SKM-1 (cell line): ENCODE results near the gene PTPRH.
"Not testable (repeated sequence)": the region's sequence is repeated elsewhere in the genome, so short reads cannot be mapped to it uniquely, and the experiment has no call there.

ENCODE experiments used
- DNase-seq: peaks from one replicate; lab custom pipeline; 2025; ENCODE audit not compliant: unreplicated experiment; lab: John Stamatoyannopoulos, UW

The PTPRH gene

DNA sequence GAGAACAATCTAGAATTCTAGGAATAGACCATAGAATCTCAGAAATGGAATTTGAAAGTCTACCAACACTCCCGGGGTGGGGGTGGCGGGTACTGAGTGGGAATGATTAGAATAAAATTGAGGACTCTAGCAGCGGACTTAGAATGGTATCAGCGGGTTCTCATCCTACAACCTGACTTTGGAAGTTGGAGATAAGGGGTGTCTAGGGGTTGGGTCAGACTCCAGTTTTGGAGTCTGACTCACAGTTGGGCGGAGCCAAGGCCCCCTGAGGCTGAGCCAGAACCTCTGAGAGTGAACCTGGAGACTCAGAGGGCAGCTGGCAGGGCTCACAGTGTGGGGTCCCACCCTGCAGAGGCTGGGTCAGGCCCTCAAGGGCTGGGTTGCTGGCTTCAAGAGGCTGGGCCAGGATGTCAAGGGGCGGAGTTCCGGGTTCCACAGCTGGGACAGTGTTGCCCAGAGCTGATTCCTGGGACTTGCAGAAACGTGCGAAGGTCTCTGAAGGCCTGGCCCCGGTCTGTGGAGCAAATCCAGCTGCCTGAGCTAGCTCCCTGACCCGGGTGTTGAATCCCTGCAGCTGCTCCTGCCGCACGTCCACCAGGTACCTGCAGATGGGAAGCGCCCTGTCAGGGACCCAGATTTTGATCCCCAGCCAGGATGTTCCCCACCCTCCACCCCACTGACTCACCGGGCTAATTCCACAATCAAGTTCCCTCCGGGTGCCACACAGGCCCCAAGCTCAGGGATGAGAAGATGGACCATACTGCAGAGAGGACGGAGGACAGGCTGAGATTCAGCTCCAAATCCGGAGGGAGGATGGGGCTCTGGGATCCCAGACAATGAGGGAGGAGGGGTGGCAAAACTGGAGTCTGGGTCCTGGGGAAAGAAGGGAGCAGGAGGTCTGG lies 50.2 kb downstream of the PTPRH start:
- DNase-seq, result no peak

GRCh38 chr19:55158423-55158822 lies 50.9 kb downstream of the PTPRH start:
- DNase-seq, result no peak

DNA sequence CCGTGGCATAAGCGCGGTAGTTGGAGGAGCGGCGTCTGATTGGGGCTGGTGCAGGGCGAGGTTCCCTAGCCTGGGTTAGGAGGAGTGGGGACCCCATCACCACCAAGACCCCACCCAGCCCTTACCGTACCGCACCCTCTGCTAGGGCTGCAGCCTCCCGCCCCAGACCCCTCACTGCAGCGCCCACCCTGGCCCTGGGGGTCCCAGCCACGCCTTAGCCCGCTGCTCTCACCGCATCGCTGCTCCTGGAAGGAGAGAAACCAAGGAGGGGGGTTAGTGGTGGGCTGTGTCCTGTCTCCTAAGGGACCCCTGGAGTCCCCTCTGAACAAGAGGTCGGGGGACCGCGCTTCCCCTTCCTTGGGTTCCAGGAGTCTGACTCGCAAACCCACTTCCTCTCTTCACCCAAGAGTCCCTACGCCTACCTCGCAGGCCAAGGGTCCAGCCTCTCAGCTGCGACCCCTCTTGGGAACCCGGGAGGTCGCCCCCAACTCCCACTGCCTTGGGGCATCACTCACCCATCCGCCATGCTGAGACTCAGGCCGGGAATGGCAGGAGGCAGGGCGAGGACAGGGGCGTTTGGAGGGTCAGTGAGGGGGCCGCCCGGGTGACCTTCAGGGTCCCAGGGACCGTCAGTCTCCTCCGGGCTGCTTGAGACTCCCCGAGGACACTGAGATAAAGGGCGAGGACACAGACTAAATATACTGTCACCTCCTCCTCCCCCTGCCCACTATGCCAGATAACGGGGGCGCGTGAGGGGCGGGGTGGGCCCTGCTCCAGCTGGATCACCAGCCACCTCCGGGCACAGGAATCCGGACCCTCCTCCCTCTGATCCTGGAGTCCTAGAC lies 52.0 kb downstream of the PTPRH start, which contains the start of gene TNNI3:
Gene TNNI3, minus strand, starts transcription at position 669 of the 845 bp plus-strand sequence. Its CDS starts 143 bp downstream, at position 526.
- DNase-seq, result no peak

- no peak for DNase-seq
These were observed 52.9 kb downstream of the PTPRH start for GRCh38 chr19:55156202-55157063.

GRCh38 chr19:55155784-55156183 lies 53.5 kb downstream of the PTPRH start:
- not testable (repeated sequence) for DNase-seq

DNA sequence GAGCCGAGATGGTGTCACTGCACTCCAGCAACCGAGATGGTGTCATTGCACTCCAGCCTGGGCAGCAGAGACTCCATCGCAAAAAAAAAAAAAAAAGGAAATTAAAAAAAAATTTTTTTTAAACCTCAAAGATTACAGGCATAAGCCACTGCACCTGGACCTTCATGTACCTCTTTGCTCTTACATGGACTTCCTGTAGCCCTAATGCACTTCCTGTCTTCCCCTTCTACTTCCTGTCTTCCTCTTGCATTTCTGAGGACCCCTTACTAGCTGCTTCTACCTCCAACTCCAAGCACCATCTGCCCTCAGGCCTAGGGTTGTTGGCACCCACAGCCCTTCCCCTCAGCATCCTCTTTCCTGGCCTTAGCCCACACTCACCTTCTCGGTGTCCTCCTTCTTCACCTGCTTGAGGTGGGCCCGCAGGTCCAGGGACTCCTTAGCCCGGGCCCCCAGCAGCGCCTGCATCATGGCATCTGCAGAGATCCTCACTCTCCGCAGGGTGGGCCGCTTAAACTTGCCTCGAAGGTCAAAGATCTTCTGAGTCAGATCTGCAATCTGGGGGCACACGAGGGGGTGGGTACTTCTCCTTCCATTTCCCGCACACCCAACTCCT lies 55.5 kb downstream of the PTPRH start:
- DNase-seq, result no peak

DNA sequence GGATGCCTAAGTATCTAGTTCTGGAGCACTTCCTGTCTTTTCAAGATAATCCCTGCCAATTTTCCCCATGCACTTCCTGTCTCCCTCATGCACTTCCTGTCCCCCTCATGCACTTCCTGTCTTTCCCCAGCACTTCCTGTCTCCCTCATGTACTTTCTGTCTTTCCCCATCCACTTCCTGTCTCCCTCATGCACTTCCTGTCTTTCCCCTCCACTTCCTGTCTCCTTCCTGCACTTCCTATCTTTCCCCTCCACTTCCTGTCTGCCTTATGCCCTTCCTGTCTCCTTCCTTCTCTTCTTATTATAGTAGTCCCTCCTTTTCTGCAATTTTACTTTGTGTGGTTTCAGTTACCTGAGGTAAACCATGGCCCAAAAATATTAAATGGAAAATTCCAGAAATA lies 57.3 kb downstream of the PTPRH start:
- DNase-seq, result no peak

DNA sequence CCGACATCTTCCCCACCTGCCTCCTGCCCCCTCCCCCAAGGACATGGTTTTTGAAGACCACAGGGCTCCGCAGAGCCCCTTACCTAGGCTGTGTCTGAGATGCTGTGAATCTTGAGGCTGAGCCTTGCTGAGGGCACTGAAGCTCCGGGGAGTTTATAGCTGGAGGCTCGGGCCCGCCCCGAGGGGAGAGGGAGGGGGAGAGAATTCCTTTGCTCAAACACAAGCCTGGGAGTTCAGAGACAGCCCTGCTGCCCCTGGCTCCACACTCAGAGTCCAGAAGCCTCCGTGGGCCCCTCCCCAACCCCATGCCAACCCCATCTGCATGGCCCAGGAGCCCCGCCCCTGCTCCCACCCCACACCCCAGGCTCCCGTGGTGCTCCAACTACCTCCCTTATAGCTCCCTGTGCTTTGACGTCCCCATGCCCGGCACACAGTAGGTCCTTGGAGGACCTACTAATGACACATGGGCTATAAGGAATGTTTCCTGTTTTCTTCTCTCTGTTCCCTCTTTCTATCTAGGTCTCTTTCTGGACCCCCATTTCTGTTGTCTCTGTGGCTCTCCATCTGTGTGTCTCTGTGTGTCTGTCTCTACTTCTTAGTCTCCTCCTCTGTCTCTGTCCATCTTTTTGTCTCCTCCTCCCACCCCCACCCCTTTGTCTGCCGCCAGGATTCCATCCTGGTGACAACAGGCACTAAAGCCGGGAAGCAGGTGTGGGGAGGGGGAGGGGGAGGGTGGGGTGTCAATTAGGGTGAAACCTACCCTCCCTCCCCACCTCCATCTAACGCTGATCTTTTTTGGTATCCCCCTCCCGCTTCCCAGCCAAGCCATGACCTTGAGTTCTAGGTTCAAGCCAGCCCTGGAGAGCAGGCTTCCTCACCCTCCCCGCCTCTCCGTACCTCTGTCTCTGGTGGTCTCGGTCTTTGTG lies 60.0 kb downstream of the PTPRH start, which contains the start of gene TNNT1:
Gene TNNT1, minus strand, starts transcription at position 129 of the 926 bp plus-strand sequence. CDS start 2,049 bp downstream, outside the sequence.
- no peak for DNase-seq

DNA sequence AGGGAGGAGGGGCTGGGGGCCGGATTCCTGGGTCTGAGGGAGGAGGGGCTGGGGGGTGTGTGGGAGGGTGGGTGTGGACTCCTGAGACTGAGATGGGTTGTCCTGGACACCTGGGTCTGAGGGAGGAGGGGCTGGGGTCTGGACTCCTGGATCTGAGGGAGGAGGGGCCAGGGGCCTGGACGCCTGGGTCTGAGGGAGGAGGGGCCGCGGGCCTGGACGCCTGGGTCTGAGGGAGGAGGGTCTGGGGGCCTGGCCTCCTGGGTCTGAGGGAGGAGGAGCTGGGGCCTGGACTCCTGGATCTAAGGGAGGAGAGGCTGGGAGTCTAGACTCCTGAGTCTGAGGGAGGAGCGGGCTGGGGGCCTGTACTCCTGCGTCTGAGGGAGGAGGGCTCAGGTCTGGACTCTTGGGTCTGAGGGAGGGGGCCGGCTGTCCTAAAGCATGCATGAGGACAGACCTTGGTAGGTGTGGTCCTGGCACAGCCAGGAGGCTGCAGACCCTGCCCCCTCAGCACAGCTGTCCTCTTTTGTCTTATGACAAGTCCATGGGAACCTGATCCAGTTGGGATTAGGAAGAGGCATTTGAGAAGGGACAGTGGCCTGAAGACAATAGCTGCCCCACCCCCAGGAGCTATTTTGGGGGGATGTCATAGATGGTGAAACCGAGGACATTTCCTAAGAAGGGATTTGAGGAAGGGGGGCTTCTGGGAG lies 61.6 kb downstream of the PTPRH start:
- no peak for DNase-seq

DNA sequence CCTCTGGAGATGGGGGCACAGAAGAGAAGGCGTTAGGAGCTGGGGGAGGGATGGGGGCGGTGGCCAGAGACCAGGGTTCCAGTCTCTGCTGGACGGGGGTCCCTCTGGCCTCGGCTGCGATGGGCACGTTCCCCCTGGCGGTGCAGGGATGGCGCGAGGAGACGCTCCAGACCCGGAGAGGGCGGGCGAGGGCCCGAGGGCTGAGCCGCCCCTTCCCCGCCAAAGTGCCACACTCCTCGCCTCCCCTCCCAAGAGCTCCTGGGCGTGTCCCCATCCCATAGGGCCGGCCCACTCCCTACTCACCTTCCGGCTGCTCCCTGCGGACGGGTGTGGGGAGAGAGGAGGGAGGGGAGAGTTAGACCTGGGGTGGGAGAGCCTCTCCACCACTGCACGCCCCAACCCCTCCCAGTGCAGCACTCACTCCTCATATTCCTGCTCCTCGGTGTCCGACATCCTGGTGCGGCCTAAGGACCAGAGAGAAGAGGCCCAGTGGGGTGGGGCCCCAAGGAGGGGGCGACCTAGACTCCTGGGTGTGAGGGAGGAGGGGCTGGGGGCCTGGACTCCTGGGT lies 62.5 kb downstream of the PTPRH start:
- DNase-seq, result no peak

- DNase-seq, result peak; percentile 7
These were observed 63.1 kb downstream of the PTPRH start for GRCh38 chr19:55146078-55146704.

- peak; percentile 38 for DNase-seq
These were observed 64.1 kb downstream of the PTPRH start for GRCh38 chr19:55145232-55145631.

GRCh38 chr19:55141696-55142095 lies 67.6 kb downstream of the PTPRH start:
- no peak for DNase-seq

GRCh38 chr19:55137915-55138314 lies 71.4 kb downstream of the PTPRH start:
- DNase-seq, result no peak

DNA sequence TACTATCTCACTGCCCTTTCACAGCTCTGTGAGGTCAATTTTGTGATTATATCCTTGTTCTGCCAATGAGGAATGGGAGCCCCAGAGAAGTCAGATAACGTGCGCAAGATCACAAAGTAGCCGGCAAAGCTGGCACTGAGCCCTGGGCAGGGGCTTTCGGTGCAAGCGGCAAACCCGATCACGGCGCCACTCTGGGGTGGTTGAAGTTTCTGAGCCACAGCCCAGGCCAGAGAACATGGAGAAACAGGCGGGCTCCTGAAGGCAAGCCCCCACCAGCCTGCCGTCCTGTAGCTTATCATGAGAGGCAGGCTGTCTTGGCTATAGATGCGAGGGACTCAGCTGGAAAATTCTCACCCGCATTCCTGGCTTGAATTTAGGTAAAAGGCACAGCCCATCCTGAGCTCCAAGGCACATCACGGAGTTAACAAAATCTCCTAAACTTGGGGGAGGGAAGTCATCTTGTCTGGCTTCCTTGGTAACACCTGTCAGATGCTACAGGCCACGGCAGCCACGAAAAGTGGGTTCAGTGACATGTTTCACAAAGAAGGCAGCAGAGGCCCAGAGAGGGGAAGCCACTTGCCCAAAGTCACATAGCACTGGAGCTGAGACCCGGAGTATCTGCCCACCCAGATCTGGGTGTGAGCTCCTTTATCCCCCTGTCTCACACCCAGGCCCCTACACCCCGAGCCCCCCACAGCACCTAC lies 72.8 kb downstream of the PTPRH start:
- DNase-seq, result no peak

DNA sequence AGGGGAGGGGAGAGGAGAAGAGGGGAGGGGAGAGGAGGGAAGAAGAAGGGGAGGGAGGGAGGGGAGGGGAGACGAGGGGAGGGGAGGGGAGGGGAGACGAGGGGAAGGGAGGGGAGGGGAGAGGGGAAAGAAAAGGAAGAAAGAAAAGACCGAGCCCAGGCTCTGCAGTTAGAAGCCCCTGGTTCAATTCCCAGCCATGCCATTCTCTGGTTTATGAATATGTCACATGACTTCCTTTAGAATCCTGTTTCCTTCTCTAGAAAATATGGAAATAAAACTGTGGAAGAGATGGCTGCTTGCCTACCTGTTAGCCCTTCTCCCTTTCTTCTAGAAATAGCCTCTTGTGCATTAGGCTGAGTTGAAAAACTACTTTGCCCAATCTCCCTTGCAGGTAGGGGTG lies 74.6 kb downstream of the PTPRH start:
- DNase-seq, result no peak
